Measurements from ENCODE around the gene GJC2.

Gene GJC2

DNA sequence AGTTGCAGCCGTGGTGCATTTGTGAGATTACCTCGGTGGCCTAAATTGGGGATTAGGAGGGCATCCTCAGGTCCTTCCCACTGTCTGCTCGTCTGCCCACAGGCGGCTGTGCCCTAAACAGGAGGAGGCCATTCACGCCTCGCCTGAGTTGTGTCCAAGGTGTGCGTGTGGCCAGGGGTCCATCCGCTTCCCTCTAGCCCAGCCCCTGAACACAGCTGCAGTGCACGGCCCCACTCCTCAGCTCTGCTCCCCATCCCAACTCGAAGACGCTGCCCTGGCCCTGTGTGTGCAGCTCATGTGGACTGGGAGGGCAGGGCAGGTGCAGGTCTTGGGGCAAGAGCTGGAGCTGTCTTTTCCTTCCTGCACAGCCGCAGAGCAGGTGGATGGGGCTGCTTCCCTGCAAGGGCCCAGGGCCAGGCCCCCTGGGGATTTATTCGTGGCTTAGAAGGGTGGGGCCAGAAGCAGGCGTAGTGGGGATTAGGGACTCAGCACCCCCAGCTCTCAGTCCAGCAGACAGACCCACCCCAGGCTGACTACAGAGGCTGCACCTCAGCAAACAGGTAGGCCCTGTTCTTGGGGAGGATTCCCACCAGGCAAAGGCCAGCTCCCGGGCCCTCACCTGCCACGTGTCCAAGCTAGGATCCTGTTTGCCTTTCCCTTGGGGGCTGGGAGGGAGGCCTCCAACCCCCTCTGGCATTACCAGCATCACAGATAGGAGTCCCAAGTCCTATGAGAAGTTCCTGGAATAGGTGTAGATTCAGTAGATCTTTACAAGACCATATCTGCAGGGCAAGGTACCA, 5.3 kb upstream of the GJC2 start:
- no peaks in the 10 kb centered on the region for H3K9me3 ChIP-seq (replicated peaks; ENCODE audit: insufficient read depth, low read length)
- peaks cover 14% of the 10 kb centered on the region for H3K4me1 ChIP-seq (ENCODE audit: low read length)
- no peak overlapping the region for H3K4me3 ChIP-seq (ENCODE audit: low read length)
- no peaks in the 10 kb centered on the region for H3K9me2 ChIP-seq (replicated peaks; ENCODE audit: insufficient read depth, low read length)
- no peaks in the 10 kb centered on the region for H3K27me3 ChIP-seq (replicated peaks; ENCODE audit: insufficient read depth, low read length)
- peaks cover 75% of the 10 kb centered on the region for H3K79me2 ChIP-seq (ENCODE audit: low read length)
- no peak overlapping the region for H3K27ac ChIP-seq (ENCODE audit: low read length)
- H3F3A ChIP-seq (ENCODE audit: insufficient read depth, low read length), result peaks cover 14% of the 10 kb centered on the region
- peaks cover 6% of the 10 kb centered on the region; the same call in 1 of the 2 replicates for H3K36me3 ChIP-seq (replicated peaks; ENCODE audit: insufficient read depth, low read length)
- no peak overlapping the region for H3K4me2 ChIP-seq (ENCODE audit: low read depth, low read length)
- TF ChIP-seq EZH2phosphoT487 (IDR thresholded peaks at IDR 0.05; ENCODE audit: low read length), result no peak
- no peak for TF ChIP-seq EZH2 (optimal IDR thresholded peaks at IDR 0.05; ENCODE audit: low read depth, low read length)
- TF ChIP-seq, protein P1, sequence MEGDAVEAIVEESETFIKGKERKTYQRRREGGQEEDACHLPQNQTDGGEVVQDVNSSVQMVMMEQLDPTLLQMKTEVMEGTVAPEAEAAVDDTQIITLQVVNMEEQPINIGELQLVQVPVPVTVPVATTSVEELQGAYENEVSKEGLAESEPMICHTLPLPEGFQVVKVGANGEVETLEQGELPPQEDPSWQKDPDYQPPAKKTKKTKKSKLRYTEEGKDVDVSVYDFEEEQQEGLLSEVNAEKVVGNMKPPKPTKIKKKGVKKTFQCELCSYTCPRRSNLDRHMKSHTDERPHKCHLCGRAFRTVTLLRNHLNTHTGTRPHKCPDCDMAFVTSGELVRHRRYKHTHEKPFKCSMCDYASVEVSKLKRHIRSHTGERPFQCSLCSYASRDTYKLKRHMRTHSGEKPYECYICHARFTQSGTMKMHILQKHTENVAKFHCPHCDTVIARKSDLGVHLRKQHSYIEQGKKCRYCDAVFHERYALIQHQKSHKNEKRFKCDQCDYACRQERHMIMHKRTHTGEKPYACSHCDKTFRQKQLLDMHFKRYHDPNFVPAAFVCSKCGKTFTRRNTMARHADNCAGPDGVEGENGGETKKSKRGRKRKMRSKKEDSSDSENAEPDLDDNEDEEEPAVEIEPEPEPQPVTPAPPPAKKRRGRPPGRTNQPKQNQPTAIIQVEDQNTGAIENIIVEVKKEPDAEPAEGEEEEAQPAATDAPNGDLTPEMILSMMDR (IDR thresholded peaks at IDR 0.05; ENCODE audit: low read length), result no peak
- no peak overlapping the region for H3K9ac ChIP-seq (ENCODE audit: low read length)
- peaks cover 32% of the 10 kb centered on the region for H4K20me1 ChIP-seq (ENCODE audit: insufficient read depth, low read length)
- DNase-seq, result no peak
- H2AFZ ChIP-seq (ENCODE audit: low read length), result no peak overlapping the region

DNA sequence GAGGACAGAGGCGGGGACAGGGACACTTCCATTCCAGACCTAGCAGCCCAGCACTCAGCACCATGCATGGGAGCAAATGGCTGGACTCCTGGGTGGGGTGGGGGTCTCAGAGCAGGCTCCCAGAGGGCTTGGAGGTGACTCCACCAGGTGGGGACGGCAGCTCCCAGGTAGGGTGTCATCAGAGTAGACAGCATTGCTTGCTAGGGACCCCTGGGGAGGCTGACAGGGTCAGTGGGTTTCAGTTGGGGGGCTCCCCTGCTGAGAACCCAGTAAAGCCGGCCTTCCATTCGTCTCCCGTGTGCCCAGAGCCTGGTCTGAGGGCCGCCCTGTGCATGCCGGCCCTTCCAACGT, 4.8 kb upstream of the GJC2 start:
- no peak for DNase-seq
- H3K9ac ChIP-seq (ENCODE audit: low read length), result no peak overlapping the region
- no peaks in the 10 kb centered on the region for H3K27me3 ChIP-seq (replicated peaks; ENCODE audit: insufficient read depth, low read length)
- no peak overlapping the region for H3K27ac ChIP-seq (ENCODE audit: low read length)
- H3K79me2 ChIP-seq (ENCODE audit: low read length), result peaks cover 75% of the 10 kb centered on the region
- H4K20me1 ChIP-seq (ENCODE audit: insufficient read depth, low read length), result peaks cover 32% of the 10 kb centered on the region
- H3F3A ChIP-seq (ENCODE audit: insufficient read depth, low read length), result peaks cover 12% of the 10 kb centered on the region
- peaks cover 6% of the 10 kb centered on the region; the same call in 1 of the 2 replicates for H3K36me3 ChIP-seq (replicated peaks; ENCODE audit: insufficient read depth, low read length)
- H3K9me3 ChIP-seq (replicated peaks; ENCODE audit: insufficient read depth, low read length), result no peaks in the 10 kb centered on the region
- no peak overlapping the region for H2AFZ ChIP-seq (ENCODE audit: low read length)
- no peak for TF ChIP-seq EZH2 (optimal IDR thresholded peaks at IDR 0.05; ENCODE audit: low read depth, low read length)
- TF ChIP-seq, protein P1 (IDR thresholded peaks at IDR 0.05; ENCODE audit: low read length), result no peak
- no peak for TF ChIP-seq EZH2phosphoT487 (IDR thresholded peaks at IDR 0.05; ENCODE audit: low read length)
- no peaks in the 10 kb centered on the region for H3K9me2 ChIP-seq (replicated peaks; ENCODE audit: insufficient read depth, low read length)
- H3K4me3 ChIP-seq (ENCODE audit: low read length), result no peak overlapping the region
- H3K4me2 ChIP-seq (ENCODE audit: low read depth, low read length), result no peak overlapping the region
- peaks cover 14% of the 10 kb centered on the region for H3K4me1 ChIP-seq (ENCODE audit: low read length)

DNA sequence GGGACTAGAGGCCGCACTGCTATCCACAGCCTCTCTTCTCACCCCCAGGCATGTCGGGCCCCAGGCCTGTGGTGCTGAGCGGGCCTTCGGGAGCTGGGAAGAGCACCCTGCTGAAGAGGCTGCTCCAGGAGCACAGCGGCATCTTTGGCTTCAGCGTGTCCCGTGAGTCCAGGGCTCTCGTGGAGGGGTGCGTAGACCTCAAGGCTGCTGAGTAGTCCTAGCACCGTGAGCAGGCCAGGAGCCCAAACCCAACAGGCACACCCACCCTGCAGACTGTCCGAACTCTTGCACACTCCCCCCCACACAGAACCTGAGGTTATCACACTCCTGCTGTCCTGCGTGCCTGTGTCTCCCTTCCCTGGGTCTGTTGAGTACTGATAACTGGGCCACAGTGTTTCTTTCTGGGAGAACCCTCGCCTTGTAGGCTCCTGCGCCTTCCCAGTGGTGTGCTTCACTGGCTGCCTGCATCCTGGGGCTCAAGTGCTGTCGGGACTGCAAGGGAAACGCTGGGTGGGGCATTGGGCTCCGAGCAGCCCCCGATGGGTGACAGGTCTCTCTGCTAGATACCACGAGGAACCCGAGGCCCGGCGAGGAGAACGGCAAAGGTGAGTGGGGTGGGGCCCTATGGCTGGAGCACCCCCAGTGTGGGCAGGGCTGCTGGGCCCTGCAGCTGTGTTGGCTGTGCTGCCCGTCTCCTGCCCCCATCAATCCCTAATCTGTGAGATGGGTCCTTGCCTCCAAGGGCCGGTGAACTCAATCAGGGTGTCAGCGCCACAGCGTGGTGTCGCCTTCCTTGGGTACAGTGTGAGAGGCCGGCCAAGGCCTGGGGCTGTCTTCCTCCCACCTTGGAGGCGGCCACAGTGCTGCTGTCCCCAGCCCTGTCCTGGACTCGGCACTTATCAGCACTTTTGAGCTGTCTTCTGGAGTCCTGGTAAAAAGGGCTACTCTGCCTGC, 4.0 kb upstream of the GJC2 start:
- Histone ChIP-seq H3K79me2 (ENCODE audit: low read length) (peaks cover 69% of the 10 kb centered on the region), H3K27me3 (replicated peaks; ENCODE audit: insufficient read depth, low read length) (no peaks in the 10 kb centered on the region), H3K27ac (ENCODE audit: low read length) (no peak overlapping the region), H3K4me1 (ENCODE audit: low read length) (peaks cover 14% of the 10 kb centered on the region), H3K9me3 (replicated peaks; ENCODE audit: insufficient read depth, low read length) (no peaks in the 10 kb centered on the region), H3K36me3 (replicated peaks; ENCODE audit: insufficient read depth, low read length) (peaks cover 6% of the 10 kb centered on the region; the same call in 1 of the 2 replicates), H3K4me3 (ENCODE audit: low read length) (no peak overlapping the region), H3F3A (ENCODE audit: insufficient read depth, low read length) (peaks cover 6% of the 10 kb centered on the region), H3K9ac (ENCODE audit: low read length) (no peak overlapping the region), H4K20me1 (ENCODE audit: insufficient read depth, low read length) (peaks cover 32% of the 10 kb centered on the region), H3K4me2 (ENCODE audit: low read depth, low read length) (no peak overlapping the region), H3K9me2 (replicated peaks; ENCODE audit: insufficient read depth, low read length) (no peaks in the 10 kb centered on the region), H2AFZ (ENCODE audit: low read length) (no peak overlapping the region)
- DNase-seq, result no peak
- TF ChIP-seq EZH2 (optimal IDR thresholded peaks at IDR 0.05; ENCODE audit: low read depth, low read length) (no peak), EZH2phosphoT487 (IDR thresholded peaks at IDR 0.05; ENCODE audit: low read length) (no peak)
- TF ChIP-seq, protein P1 (IDR thresholded peaks at IDR 0.05; ENCODE audit: low read length), result no peak
